MM.1S (cell line): ENCODE data around the gene OR52K1.

Source experiments
- EZH2 ChIP-seq: fragments of 300-600 bp; sonication (generic); optimal IDR thresholded peaks from 2 replicates; pipeline ENCODE3; 2017; ENCODE audit warnings: low read depth, mild to moderate bottlenecking, antibody characterized with exemption, low read length, mixed read lengths
- EZH2phosphoT487 ChIP-seq: fragments of 300-600 bp; sonication (generic); IDR thresholded peaks from 2 replicates; pipeline ENCODE4 v1.6.1; 2018; ENCODE audit warnings: antibody characterized with exemption, low read length
- TF ChIP-seq, protein P1 (sequence below): fragments of 300-600 bp; sonication (generic); IDR thresholded peaks from 2 replicates; pipeline ENCODE4 v1.5.1; 2016; ENCODE audit warnings: antibody characterized with exemption, low read length, mixed read lengths

DNA sequence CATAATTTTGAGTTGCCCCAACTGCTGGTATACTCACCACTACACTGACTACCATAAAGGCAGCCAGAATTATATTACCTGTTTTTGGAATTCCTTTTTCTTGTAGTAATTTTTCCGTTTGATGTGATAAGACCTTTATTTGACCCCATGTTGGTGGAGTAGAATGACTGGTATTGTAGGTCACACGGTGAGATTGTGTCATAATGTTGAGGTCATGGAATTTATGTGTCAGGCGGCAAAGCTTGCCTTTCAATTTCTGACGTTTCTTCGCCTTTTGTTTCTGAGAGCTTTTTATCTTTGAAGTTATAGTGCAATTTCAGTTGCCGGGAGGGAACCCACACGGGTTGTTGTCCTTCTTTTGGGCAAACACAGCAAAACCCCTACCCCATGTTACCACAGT is 13.0 kb downstream of the OR52K1 start:
- TF ChIP-seq, protein P1, sequence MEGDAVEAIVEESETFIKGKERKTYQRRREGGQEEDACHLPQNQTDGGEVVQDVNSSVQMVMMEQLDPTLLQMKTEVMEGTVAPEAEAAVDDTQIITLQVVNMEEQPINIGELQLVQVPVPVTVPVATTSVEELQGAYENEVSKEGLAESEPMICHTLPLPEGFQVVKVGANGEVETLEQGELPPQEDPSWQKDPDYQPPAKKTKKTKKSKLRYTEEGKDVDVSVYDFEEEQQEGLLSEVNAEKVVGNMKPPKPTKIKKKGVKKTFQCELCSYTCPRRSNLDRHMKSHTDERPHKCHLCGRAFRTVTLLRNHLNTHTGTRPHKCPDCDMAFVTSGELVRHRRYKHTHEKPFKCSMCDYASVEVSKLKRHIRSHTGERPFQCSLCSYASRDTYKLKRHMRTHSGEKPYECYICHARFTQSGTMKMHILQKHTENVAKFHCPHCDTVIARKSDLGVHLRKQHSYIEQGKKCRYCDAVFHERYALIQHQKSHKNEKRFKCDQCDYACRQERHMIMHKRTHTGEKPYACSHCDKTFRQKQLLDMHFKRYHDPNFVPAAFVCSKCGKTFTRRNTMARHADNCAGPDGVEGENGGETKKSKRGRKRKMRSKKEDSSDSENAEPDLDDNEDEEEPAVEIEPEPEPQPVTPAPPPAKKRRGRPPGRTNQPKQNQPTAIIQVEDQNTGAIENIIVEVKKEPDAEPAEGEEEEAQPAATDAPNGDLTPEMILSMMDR = no peak
- TF ChIP-seq EZH2 (no peak), EZH2phosphoT487 (no peak)
